NCI-H1436 treated with DMSO at 0.1 percent for 48 hours (cell line): ENCODE results near the gene STK16.
"Not testable (repeated sequence)": the region's sequence is repeated elsewhere in the genome, so short reads cannot be mapped to it uniquely, and the experiment has no call there.

ENCODE experiments used
- DNase-seq: peaks from one replicate; lab custom pipeline; 2025; lab: John Stamatoyannopoulos, UW

Gene STK16

GRCh38 chr2:219244789-219245147, 511 bp upstream of the STK16 start:
- DNase-seq: no peak

DNA sequence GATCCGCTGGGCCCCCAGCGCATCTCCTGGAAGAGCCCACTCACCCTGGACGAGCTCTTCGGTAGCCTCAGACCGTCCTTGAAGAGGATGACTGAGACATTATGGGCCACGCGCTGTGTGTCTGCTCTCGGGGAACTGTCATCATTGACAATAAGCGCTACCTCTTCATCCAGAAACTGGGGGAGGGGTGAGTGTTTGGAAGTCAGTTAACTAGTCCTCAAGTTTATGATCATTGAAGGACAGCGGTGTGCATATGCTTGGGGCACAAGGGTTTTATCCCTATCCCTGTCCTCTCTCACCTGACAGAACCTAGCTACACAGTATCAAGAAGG, 586 bp downstream of the STK16 start:
- DNase-seq: no peak

- DNase-seq: no peak
Observed at GRCh38 chr2:219246559-219246958, 1.3 kb downstream of the STK16 start.

DNA sequence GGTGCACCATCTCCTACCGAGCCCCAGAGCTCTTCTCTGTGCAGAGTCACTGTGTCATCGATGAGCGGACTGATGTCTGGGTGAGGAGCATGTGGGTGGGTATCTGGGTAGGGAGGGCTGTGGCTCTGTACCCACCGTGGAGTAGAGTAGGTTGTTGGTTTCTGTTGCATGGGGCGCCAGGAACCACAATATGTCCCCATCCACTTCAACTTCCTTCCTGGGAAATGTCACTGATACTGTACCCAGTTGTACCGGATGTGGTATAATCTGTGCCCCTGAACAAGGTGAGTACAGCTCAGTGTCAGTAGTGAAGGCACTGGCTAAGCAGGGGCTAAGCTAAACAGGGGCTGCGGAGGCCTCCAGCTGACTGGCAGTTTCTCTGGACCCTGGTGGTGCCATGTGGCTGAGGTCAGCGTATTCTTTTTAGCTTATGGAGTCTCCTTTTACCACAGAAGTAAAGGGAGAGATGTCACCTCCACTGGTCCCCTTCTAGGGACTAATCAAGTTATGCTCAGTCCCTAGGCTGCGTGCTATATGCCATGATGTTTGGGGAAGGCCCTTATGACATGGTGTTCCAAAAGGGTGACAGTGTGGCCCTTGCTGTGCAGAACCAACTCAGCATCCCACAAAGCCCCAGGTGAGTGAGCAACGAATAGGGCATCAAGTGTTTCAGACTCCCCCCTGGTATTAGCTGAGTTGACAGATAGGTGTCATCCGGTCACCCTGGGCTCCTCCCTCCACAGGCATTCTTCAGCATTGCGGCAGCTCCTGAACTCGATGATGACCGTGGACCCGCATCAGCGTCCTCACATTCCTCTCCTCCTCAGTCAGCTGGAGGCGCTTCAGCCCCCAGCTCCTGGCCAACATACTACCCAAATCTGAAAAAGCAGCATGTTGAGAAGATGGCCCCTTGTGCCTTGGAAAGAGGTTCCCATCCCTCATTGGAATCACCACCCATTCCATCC, 2.7 kb downstream of the STK16 start:
- no peak for DNase-seq

DNA sequence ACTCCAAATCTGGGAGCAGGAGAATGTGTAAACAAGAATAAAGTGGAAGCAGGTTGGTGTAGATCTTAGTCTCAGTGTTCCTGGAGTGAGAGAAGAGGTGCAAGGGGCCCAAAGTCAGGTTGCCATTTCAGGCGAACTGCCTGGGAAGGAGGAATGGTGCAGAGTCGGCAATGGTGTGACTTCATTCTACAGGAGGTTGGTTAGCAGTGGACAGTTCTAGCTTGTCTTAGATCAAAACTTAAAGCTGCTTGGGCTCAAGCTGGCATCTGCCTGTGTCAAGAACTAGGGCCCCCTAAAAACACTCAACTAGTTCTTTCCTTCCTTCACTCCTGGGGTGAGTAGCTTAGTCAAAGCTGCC, 3.5 kb downstream of the STK16 start:
- DNase-seq: no peak

DNA sequence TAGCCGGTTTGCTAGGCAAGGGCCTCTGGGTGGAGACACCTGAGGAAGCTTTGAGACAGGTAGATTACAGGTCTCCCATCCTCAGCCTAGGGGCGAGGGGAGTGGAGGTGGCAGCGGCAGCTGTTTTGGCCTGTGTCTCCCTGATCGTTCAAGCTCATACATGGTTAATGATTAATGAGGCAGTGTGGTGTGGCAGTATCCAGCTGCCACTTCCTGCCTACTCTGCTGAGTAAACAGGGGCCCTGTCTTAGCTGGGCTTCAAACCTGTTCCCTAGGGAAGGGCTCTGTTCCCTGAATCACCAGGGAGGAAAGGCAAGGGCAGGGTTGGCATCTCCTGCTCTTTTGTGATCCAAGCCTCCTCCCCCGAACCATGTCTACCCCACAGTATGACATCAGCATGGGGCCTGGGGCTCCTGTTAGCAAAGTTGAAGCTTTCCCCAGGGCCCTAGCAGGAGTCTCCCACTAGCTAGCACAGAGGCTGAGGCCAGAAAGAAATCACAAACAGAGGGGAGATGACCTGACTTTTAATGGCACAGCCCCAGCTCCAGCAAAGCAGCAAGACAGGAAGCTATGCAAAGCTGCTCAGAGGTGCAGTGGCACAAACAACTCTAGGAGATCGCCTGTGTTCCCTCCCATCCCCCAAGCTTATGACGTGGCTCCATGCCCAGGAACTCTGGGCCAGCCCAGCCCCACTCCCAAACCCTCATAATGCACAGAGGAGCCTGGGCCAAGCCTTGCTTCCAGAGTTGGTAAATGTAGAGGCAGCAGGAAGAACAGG, 4.1 kb downstream of the STK16 start:
- no peak for DNase-seq

DNA sequence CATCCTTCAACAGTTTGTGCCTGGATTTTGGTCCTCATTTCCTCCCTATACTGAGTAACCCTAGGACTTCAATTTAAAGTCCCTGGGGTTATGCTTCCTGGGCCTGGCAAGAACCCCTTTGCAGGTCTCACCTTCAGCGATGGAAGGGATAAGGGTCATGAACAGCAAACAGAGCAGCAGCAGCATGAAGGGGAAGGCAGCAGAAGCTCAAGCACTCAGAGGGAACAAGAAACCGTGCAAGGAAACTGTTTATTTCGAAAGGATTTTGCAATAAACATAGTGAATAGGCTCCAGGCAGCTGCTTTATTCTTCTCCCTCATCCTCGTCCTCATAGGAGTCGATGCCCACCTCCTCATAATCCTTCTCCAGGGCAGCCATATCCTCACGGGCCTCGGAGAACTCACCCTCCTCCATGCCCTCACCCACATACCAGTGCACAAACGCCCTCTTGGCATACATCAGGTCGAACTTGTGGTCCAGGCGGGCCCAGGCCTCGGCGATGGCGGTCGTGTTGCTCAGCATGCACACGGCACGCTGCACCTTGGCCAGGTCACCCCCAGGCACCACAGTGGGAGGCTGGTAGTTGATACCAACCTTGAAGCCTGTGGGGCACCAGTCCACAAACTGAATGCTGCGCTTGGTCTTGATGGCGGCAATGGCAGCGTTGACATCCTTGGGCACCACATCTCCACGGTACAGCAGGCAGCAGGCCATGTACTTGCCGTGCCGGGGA, 4.9 kb downstream of the STK16 start:
- no peak for DNase-seq

DNA sequence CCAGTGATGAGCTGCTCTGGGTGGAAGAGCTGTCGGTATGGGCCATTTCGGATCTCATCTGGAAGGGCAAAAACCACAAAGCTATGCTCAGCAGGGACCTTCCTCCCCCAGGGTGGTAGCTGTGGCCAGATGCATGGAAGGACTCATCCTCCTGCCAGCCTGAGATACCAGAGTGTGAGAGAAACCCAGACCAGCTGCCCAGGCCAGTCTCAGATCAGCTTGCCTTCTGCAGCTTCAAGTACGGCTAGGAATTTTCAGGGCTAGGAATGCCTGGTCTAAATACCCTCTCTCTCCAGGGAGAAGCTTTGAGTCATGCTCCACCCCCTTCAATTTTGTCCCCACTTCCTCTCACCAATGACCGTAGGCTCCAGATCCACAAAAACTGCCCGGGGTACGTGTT, 6.4 kb downstream of the STK16 start:
- DNase-seq: no peak

- no peak for DNase-seq
Observed at GRCh38 chr2:219252084-219252483, 6.8 kb downstream of the STK16 start.

DNA sequence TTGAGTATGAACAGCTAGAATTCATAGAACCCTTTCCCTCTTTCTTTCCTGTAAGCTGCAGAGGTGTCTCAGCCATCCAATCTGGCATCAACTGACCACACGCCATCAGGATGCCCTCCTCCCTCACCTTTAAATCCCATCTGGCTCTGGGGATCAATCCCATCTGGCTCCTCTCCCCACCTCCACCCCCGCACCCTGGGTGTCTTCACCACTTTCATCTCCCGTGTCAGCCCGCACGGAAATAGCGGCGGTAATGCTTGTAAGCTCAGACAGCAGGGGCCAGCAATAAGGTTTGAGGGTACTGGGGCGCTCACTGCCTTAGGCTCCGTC, 7.3 kb downstream of the STK16 start:
- no peak for DNase-seq

DNA sequence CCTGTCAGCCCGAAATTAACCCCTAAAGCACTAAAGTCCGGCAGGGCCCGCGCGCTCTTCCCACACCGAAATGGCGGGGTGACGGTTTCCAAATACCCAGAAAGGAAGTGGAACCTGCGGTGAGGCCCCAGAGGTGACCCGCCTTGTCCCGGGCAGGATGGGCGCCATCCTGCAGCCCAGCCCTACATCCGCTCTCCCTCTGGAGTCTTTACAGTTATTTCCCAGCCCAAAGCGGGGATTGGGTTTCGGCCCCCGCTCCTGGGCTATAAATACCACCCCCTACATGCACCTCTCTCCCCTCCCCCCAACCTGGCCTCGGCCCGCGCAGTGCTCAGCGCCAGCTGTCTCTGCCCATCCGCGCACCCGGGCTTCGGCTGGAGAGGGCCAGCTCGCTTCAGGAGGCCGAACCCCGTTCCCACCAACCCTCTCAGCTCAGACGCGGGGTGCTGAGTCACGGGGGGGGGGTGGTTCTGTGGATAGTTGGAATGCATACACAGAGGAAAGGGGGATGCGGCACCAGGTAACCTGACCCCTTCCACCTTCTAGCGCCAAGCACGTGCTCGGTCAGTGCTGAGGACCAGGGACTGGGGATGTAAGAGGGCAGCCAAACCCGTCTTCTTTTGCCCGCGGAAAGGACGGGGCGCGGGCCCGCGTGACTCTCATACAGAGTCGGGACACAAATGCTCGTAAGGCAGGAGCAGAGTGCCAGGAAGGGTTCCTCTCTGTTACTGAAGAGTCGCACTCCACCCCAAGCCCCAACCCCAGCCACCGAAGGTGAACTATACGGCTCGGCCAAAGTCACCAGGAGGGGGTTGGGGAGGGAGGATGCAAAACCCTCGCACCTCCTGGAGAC, 7.8 kb downstream of the STK16 start, which contains the start of gene TUBA4B:
Gene TUBA4B, plus strand, starts transcription at position 344 of the 853 bp plus-strand sequence. Its CDS starts 165 bp downstream, at position 509.
- no peak for DNase-seq

- DNase-seq: no peak
Observed at GRCh38 chr2:219253753-219254589, 8.7 kb downstream of the STK16 start, which contains the start of gene TUBA4A. TSS of gene TUBA4A (minus strand) at chr2:219253918. CDS start at chr2:219253858, 60 bp downstream.

DNA sequence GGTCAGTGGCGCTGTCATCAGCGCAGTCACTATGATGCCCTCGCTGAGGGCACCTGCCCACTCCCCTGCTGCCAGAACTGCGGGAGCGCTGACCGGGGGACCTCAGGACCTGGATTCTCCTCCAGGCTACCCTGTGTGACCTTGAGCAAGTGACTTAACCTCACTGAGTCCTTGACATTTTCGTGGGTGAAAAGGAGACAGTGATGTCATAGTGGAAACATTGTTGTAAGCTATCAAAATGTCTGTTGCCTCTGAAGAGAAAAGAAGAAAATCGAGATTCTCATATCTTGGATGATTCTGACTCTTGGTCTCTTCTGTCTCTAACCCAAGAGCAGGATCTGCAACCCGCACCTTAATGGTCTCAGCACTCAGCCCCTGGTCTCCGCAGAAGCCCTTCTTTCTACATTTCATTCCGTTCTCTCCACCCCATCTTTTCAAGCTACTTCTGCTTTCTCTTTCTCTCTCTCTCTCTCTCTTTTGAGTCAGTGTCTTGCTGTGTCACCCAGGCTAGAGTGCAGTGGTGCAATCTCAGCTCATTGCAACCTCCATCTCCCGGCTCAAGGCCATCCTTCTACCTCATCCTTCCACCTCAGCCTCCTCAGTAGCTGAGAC, 9.4 kb downstream of the STK16 start:
- no peak for DNase-seq

DNA sequence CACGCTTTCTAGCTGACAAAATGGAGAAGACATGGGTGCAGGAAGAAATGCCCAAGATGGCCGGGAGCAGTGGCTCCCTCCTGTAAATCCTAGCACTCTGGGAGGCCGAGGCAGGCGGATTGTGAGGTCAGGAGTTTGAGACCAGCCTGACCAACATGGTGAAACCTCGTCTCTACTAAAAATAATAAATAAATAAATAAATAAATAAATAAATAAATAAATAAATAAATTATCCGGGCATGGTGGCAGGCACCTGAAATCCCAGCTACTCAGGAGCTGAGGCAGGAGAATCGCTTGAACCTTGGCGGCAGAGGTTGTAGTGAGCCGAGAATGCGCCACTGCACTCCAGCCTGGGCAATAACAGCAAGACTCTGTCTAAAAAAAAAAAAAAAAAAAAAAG, 13.7 kb downstream of the STK16 start:
- DNase-seq: not testable (repeated sequence)

GRCh38 chr2:219261024-219261855, 16.0 kb downstream of the STK16 start:
- no peak for DNase-seq

DNA sequence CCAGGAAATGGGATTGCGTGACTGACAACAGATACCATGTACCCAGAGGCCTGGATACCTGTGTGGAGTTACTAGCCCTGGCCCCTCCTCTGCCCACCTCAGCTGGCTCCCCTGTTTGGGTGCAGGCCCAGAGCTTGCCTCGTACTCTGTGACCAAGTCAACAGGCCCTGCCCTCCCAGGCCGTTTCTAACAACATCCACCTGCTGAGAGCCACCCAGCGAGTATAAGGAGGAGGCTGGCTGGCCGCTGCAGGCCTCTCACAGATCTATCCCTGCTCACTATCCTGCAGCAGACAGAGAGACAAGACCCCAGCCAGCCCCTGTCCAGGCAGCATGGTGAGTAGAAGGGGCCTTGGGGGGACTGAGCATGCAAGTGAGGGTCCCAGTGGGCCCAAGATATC, 21.0 kb downstream of the STK16 start:
- no peak for DNase-seq

- no peak for DNase-seq
Observed at GRCh38 chr2:219266886-219267285, 21.6 kb downstream of the STK16 start.

DNA sequence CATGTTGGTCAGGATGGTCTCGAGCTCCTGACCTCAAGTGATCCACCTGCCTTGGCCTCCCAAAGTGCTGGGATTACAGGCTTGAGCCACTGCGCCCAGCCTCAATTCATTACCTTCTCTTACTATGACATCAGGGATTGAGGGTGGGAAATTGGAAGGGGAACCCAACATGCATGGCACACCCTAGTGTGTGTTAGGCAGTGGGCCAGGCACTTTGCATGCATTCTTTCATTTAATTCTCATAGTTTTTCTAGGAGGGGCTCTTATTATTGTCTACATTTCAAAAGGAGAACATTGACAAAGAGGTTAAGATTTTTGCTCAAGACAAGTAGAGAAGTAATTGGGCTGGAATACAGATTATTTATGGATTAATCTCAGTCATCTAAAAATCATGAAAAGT, 23.0 kb downstream of the STK16 start:
- DNase-seq: no peak

DNA sequence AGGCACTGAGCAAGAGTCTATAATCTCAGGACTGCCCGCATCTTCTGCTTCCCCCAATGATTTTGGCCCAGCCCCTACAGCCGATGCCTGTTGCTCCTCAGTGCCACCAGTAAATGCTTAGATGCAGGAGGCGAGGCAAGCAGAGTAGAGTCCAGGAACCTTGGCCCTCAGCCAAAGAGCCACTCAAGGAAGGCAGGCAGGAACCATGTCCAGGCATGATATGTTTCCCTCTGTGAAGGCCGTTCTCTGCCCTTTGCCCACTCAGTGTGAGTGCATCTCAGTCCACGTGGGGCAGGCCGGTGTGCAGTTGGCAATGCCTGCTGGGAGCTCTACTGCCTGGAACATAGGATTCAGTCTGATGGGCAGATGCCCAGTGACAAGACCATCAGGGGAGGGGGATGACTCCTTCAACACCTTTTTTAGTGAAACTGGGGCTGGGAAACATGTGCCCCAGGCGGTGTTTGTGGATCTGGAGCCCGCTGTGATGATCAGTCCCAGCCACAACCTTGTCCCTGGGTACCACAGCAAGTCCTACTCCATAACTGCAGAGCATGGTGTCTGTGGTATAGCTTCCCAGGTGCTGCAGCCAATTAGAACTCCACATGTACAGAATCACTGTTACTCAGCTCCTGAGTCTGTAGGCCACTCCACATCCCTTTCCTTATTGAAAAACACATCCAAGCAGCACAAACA, 24.2 kb downstream of the STK16 start:
- no peak for DNase-seq
